GOT3 (cell line): ENCODE measurements around the gene ZDHHC13.
"Not testable (repeated sequence)": the region's sequence is repeated elsewhere in the genome, so short reads cannot be mapped to it uniquely, and the experiment has no call there.

Experiments used
- DNase-seq: peaks from one replicate; lab custom pipeline; 2025; ENCODE audit warnings: mixed read lengths; lab: John Stamatoyannopoulos, UW

Gene ZDHHC13

GRCh38 chr11:19101796-19102520 lies 15.0 kb upstream of the ZDHHC13 start:
- no peak for DNase-seq

DNA sequence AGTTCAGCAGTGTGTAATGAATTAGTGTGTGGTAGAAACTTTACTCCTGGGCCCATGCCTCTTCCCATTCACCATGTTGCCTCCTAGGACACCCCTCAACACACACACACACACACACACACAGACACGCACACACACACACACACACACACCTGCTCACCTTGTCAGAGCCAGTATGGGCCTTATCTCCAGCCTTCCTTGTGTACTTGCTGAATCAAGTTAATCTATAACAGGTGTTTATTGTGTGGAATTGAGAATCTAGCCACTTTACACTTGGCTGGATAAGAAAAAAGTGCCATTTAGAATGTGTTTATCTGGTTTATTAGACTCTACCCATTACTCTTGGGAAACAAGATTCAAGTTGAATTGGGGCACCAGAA lies 14.5 kb upstream of the ZDHHC13 start:
- DNase-seq = no peak

DNA sequence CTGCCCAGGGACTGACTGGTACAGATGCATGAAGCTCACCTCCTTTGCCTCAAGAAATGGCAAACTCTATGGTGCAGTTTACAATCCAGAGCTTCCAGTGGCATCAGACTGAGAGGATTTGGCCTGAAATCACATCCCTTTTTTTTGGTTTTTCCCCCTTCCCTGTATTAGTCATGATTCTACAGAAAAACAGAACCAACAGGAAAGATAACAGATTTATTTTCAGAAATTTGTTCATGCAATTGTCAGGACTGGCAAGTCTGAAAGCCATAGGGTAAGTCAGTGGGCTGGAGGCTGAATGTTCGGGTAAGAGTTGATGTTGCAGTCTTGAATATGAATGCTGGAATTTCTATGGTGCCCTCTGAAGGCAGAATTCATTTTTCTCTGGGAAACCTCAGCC lies 12.0 kb upstream of the ZDHHC13 start:
- no peak for DNase-seq

- DNase-seq = no peak
Measured at GRCh38 chr11:19107125-19107524, 9.8 kb upstream of the ZDHHC13 start.

GRCh38 chr11:19110295-19110694 lies 6.7 kb upstream of the ZDHHC13 start:
- DNase-seq = no peak

- no peak for DNase-seq
Measured at GRCh38 chr11:19111809-19112208, 5.2 kb upstream of the ZDHHC13 start.

- no peak for DNase-seq
Measured at GRCh38 chr11:19116276-19116970, 545 bp upstream of the ZDHHC13 start.

DNA sequence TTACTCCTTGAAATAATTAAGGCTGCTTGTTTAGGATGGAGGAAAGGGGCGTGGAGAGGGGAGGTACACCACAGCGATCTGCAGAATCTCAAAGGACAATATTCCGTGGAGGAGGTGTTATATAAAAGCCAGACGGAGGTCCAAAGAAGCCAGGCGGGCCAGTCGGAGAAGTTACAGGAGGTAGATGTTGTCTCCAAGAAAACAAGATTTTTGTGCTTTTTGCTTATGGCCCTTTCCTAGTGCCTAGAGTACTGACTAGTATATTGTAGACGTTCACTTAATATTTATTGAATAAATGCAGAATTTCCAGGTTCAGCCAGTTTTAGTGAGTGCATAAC lies 761 bp downstream of the ZDHHC13 start:
- DNase-seq = no peak

GRCh38 chr11:19121646-19122045 lies 4.7 kb downstream of the ZDHHC13 start:
- DNase-seq = no peak

DNA sequence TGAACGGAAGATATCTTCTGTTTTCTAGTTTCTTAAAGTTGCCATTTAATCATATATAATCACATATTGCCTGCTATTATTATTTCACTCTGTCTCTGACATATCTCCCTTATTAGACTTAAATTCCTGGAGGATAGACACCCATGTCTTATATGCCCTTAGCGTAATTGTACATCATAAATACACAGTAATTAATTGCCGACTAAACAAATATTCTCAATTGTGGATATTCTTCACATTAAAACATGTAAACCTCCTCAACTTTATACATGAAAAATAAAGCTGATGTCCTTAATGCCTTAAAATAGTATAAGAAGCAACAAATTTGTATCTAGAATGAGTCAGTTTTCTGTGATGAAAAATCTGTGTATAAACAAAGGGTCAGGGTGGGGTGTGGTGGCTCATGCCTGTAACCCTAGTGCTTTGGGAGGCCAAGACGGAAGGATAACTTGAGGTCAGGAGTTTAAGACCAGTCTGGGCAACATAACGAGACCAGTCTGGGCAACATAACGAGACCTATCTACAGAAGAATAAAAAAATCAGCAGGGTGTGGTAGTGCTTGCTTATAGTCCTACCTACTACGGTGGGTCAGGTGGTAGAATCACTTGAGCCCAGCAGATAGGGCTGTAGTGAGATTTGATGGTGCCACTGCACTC lies 6.1 kb downstream of the ZDHHC13 start:
- no peak for DNase-seq

DNA sequence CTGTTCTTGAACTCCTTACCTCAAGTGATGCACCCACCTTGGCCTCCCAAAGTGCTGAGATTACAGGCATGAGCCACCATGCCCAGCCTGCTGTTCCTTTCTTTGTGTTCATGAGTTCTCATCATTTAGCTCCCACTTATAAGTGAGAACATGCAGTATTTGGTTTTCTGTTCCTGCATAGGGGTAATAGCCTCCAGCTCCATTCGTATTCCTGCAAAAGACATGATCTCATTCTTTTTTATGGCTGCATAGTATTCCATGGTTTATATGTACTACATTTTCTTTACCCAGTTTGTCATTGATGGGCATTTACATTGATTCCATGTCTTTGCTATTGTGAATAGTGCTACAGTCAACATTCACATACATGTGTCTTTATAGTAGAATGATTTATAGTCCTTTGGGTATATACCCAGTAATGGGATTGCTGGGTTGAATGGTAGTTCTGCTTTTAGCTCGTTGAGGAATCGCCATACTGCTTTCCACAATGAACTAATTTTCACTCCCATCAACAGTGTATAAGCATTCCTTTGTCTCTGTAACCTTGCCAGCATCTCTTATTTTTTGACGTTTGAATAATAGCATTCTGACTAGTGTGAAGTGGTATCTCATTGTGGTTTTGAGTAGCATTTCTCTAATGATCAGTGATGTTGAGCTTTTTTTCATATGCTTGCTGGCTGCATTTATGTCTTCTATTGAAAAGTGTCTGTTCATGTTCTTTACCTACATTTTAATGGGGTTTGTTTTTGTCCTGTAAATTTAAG lies 9.8 kb downstream of the ZDHHC13 start:
- not testable (repeated sequence) for DNase-seq

GRCh38 chr11:19134004-19134403 lies 17.0 kb downstream of the ZDHHC13 start:
- no peak for DNase-seq

GRCh38 chr11:19136884-19137283 lies 19.9 kb downstream of the ZDHHC13 start:
- DNase-seq = not testable (repeated sequence)

DNA sequence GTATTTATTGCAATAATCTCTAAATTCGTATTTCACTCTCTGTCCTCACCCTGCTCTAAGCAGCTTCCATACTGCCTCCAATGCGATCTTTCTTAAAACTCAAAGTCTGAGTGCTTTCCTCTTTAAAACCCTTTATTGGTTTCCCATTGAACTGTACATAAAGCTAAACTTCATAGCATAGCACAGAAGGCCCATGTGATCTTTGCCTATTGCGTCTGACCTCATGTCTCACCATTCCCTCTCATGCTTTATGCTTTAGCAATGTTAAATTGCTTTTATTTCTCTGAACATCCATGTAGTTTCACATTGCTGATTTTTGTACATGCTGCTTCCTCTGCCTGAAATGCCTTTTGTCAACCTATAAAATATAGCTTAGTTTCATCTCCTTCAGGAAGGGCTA lies 28.4 kb downstream of the ZDHHC13 start:
- DNase-seq = no peak

DNA sequence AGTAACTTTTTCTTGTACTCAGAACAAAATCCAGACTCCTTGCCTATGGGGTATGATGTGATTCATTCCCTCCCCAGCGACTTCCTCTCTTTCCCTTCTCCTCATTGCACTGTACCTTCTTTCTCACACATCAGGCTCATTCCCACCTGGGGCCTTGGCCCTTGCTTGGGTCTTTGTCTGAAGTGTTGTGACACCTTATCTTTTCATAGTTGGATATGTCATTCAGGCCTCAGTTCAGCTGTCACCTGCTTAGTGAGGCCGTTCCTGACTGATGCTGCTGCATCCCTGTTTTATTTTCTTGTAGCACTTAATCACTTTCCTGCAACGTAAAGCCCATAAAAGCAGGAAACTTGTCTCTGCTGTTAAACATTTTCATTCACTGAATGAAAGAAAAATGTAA lies 39.9 kb downstream of the ZDHHC13 start:
- DNase-seq = no peak

GRCh38 chr11:19160847-19161246 lies 43.9 kb downstream of the ZDHHC13 start:
- no peak for DNase-seq

GRCh38 chr11:19161651-19162050 lies 44.7 kb downstream of the ZDHHC13 start:
- DNase-seq = no peak

DNA sequence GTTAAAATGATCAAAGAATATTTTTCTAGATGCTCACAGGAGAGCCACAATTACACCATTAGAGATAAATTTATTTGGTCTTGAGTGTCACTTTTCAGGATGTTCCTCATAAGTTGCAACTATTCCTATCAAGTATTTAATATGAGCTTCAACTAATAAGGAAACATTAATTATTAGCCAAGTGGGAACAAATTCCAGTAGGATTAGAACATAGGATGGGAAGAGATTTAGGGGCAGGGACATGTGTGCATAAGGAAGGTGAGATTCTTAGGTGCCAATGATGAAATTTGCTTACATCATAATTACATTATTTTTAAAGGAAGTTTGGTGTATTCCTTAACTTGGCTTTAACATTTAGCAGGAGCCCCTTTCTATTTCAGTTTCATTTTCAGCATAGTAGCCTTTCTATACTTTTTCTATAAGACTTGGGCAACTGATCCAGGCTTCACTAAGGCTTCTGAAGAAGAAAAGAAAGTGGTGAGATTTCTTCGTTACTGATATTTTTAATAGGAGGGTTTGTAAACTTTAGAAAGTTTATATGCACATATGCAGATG lies 46.1 kb downstream of the ZDHHC13 start:
- no peak for DNase-seq

GRCh38 chr11:19163617-19164016 lies 46.6 kb downstream of the ZDHHC13 start:
- no peak for DNase-seq

- no peak for DNase-seq
Measured at GRCh38 chr11:19164230-19164855, 47.4 kb downstream of the ZDHHC13 start.

- no peak for DNase-seq
Measured at GRCh38 chr11:19164881-19165280, 47.9 kb downstream of the ZDHHC13 start.

GRCh38 chr11:19168090-19168489 lies 51.1 kb downstream of the ZDHHC13 start:
- DNase-seq = no peak
